ENCODE results near the gene GAD2. TPM values are rescaled to one million over a fixed set of nuclear protein-coding genes. Genes with fewer than 3 reads are reported as not detected.

The GAD2 gene
- total and polyA plus RNA-seq, 9 of the 15 experiments (the other 6 are each of a cell fraction or from before 2014, with no cell fraction given), result not detected

- TF ChIP-seq, protein P1, sequence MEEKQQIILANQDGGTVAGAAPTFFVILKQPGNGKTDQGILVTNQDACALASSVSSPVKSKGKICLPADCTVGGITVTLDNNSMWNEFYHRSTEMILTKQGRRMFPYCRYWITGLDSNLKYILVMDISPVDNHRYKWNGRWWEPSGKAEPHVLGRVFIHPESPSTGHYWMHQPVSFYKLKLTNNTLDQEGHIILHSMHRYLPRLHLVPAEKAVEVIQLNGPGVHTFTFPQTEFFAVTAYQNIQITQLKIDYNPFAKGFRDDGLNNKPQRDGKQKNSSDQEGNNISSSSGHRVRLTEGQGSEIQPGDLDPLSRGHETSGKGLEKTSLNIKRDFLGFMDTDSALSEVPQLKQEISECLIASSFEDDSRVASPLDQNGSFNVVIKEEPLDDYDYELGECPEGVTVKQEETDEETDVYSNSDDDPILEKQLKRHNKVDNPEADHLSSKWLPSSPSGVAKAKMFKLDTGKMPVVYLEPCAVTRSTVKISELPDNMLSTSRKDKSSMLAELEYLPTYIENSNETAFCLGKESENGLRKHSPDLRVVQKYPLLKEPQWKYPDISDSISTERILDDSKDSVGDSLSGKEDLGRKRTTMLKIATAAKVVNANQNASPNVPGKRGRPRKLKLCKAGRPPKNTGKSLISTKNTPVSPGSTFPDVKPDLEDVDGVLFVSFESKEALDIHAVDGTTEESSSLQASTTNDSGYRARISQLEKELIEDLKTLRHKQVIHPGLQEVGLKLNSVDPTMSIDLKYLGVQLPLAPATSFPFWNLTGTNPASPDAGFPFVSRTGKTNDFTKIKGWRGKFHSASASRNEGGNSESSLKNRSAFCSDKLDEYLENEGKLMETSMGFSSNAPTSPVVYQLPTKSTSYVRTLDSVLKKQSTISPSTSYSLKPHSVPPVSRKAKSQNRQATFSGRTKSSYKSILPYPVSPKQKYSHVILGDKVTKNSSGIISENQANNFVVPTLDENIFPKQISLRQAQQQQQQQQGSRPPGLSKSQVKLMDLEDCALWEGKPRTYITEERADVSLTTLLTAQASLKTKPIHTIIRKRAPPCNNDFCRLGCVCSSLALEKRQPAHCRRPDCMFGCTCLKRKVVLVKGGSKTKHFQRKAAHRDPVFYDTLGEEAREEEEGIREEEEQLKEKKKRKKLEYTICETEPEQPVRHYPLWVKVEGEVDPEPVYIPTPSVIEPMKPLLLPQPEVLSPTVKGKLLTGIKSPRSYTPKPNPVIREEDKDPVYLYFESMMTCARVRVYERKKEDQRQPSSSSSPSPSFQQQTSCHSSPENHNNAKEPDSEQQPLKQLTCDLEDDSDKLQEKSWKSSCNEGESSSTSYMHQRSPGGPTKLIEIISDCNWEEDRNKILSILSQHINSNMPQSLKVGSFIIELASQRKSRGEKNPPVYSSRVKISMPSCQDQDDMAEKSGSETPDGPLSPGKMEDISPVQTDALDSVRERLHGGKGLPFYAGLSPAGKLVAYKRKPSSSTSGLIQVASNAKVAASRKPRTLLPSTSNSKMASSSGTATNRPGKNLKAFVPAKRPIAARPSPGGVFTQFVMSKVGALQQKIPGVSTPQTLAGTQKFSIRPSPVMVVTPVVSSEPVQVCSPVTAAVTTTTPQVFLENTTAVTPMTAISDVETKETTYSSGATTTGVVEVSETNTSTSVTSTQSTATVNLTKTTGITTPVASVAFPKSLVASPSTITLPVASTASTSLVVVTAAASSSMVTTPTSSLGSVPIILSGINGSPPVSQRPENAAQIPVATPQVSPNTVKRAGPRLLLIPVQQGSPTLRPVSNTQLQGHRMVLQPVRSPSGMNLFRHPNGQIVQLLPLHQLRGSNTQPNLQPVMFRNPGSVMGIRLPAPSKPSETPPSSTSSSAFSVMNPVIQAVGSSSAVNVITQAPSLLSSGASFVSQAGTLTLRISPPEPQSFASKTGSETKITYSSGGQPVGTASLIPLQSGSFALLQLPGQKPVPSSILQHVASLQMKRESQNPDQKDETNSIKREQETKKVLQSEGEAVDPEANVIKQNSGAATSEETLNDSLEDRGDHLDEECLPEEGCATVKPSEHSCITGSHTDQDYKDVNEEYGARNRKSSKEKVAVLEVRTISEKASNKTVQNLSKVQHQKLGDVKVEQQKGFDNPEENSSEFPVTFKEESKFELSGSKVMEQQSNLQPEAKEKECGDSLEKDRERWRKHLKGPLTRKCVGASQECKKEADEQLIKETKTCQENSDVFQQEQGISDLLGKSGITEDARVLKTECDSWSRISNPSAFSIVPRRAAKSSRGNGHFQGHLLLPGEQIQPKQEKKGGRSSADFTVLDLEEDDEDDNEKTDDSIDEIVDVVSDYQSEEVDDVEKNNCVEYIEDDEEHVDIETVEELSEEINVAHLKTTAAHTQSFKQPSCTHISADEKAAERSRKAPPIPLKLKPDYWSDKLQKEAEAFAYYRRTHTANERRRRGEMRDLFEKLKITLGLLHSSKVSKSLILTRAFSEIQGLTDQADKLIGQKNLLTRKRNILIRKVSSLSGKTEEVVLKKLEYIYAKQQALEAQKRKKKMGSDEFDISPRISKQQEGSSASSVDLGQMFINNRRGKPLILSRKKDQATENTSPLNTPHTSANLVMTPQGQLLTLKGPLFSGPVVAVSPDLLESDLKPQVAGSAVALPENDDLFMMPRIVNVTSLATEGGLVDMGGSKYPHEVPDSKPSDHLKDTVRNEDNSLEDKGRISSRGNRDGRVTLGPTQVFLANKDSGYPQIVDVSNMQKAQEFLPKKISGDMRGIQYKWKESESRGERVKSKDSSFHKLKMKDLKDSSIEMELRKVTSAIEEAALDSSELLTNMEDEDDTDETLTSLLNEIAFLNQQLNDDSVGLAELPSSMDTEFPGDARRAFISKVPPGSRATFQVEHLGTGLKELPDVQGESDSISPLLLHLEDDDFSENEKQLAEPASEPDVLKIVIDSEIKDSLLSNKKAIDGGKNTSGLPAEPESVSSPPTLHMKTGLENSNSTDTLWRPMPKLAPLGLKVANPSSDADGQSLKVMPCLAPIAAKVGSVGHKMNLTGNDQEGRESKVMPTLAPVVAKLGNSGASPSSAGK (IDR thresholded peaks at IDR 0.05), result no peak
- no peak for TF ChIP-seq ZNF212 (CRISPR knock-in tag; IDR thresholded peaks at IDR 0.05)
- TF ChIP-seq, protein P2, sequence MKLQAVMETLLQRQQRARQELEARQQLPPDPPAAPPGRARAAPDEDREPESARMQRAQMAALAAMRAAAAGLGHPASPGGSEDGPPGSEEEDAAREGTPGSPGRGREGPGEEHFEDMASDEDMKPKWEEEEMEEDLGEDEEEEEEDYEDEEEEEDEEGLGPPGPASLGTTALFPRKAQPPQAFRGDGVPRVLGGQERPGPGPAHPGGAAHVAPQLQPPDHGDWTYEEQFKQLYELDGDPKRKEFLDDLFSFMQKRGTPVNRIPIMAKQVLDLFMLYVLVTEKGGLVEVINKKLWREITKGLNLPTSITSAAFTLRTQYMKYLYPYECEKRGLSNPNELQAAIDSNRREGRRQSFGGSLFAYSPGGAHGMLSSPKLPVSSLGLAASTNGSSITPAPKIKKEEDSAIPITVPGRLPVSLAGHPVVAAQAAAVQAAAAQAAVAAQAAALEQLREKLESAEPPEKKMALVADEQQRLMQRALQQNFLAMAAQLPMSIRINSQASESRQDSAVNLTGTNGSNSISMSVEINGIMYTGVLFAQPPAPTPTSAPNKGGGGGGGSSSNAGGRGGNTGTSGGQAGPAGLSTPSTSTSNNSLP (IDR thresholded peaks at IDR 0.05; ENCODE audit: borderline replicate concordance, low read depth, low read length), result no peak
- no peak for TF ChIP-seq MXI1 (IDR thresholded peaks at IDR 0.05; ENCODE audit: low read depth, low read length)
- no peak for TF ChIP-seq ATF7 (IDR thresholded peaks at IDR 0.05)
- no peak for TF ChIP-seq SMARCA4 (IDR thresholded peaks at IDR 0.05)
- TF ChIP-seq KHSRP (IDR thresholded peaks at IDR 0.05), result no peak
- TF ChIP-seq KDM4B (IDR thresholded peaks at IDR 0.05; ENCODE audit: borderline replicate concordance in 2 of 2, low read depth in 1 of 2), result no peak
- TF ChIP-seq SMAD1 (IDR thresholded peaks at IDR 0.05; ENCODE audit: low read depth, low read length, partially characterized antibody), result no peak
- peak; percentile 39 for TF ChIP-seq GABPA (tag; conservative IDR thresholded peaks at IDR 0.05; ENCODE audit: low read depth)
- no peak for TF ChIP-seq E4F1 (CRISPR knock-in tag; IDR thresholded peaks at IDR 0.05; ENCODE audit: borderline replicate concordance)
- TF ChIP-seq ETV1 (tag; conservative IDR thresholded peaks at IDR 0.05; ENCODE audit: low read depth), result peak; percentile 56
- no peak for TF ChIP-seq PTTG1 (tag; IDR thresholded peaks at IDR 0.05; ENCODE audit: low read depth)
- TF ChIP-seq ZNF12 (CRISPR knock-in tag; IDR thresholded peaks at IDR 0.05), result no peak
- TF ChIP-seq BCOR (IDR thresholded peaks at IDR 0.05), result peak; percentile 72
These were observed 61.7 kb downstream of the GAD2 start (continued) for GRCh38 chr10:26278295-26278694.

Data from K562 (cell line).